H1 (cell line): ENCODE results near the gene IGFBP4. TPM values are rescaled to one million over a fixed set of nuclear protein-coding genes. Genes with fewer than 3 reads are reported as not detected.

Source experiments
- ASH2L ChIP-seq: fragments of 200-600, 300-600 bp; sonication (generic); IDR thresholded peaks from one replicate; pipeline ENCODE4 v1.7.1; 2017; ENCODE audit warnings: low read length
- CHD2 ChIP-seq: IDR thresholded peaks from 2 replicates; pipeline ENCODE4 v1.6.1; 2012; ENCODE audit warnings: low read length, improper control_type of control experiment
- CHD7 ChIP-seq: fragments of 300-600 bp; sonication (generic); IDR thresholded peaks from 2 replicates; pipeline ENCODE4 v1.7.1; 2012; ENCODE audit warnings: low read length, moderate library complexity, mild to moderate bottlenecking, inconsistent platforms; ENCODE audit not compliant: insufficient replicate concordance
- FOSL1 ChIP-seq: IDR thresholded peaks from 2 replicates; pipeline ENCODE4 v1.6.1; 2011; ENCODE audit warnings: mild to moderate bottlenecking, low read depth, low read length, moderate library complexity; ENCODE audit not compliant: insufficient read depth
- GTF2F1 ChIP-seq: IDR thresholded peaks from 2 replicates; pipeline ENCODE4 v1.6.1; 2012; ENCODE audit warnings: low read depth, low read length, improper control_type of control experiment, borderline replicate concordance
- NRF1 ChIP-seq: IDR thresholded peaks from 2 replicates; pipeline ENCODE4 v1.6.1; 2011; ENCODE audit warnings: mild to moderate bottlenecking, low read depth, low read length, improper control_type of control experiment
- RFX5 ChIP-seq: IDR thresholded peaks from 2 replicates; pipeline ENCODE4 v1.6.1; 2011; ENCODE audit warnings: low read depth, low read length, improper control_type of control experiment, borderline replicate concordance
- RNF2 ChIP-seq: fragments of 200-900, 300-1000 bp; sonication (generic); IDR thresholded peaks from 2 replicates; pipeline ENCODE4 v1.7.1; 2016; ENCODE audit warnings: borderline replicate concordance, low read depth, mild to moderate bottlenecking, antibody characterized with exemption, low read length; ENCODE audit not compliant: poor library complexity, severe bottlenecking; ENCODE audit errors: missing control alignments
- SIN3A ChIP-seq, 2 experiments: IDR thresholded peaks in 1 of 2; conservative IDR thresholded peaks in 1 of 2; 2 replicates each; pipeline ENCODE4 v1.6.1; 2011 to 2012; ENCODE audit warnings: low read length in 2 of 2, improper control_type of control experiment in 1 of 2, low read depth in 1 of 2, mild to moderate bottlenecking in 1 of 2
- SRF ChIP-seq: IDR thresholded peaks from 2 replicates; pipeline ENCODE4 v1.6.1; 2011; ENCODE audit warnings: mild to moderate bottlenecking, low read depth, low read length, moderate library complexity
- polyA plus RNA-seq, 7 experiments: library from polyadenylated mRNA; depleted of rRNA in 3 of 7; stranded (reverse) in 5 of 7; unstranded in 2 of 7; fragments of >200 nt in 5 of 7; fragments of 200-250 nt in 2 of 7; gene quantifications; 1 replicate in 5 of 7; 2 replicates in 1 of 7; 4 replicates in 1 of 7; pipeline versions ENCODE4 v1.2.1 to v1.2.3, GENCODE V29; 2011 to 2013; ENCODE audit warnings: missing spikeins in 2 of 7, mixed read lengths in 2 of 7
- total RNA-seq: library from RNA; stranded (reverse); fragmentation: NEBNext Ultra II Directional; extraction: Animal tissue kit (Norgen Biotek cat#: 25700); gene quantifications from 2 replicates; pipeline ENCODE4 v1.2.1, GENCODE V29; 2021

IGFBP4 gene
- total and polyA plus RNA-seq, 2 of the 8 experiments (the other 6 are each of a cell fraction or from before 2014, with no cell fraction given) = 85.5 to 105 TPM

- no peak for TF ChIP-seq CHD7
- TF ChIP-seq CHD2 = no peak
- no peak for TF ChIP-seq FOSL1
- no peak for TF ChIP-seq GTF2F1
- no peak for TF ChIP-seq ASH2L
- no peak for TF ChIP-seq RFX5
- TF ChIP-seq RNF2 = no peak
- no peak for TF ChIP-seq SRF
- no peak for TF ChIP-seq SIN3A (conservative IDR thresholded peaks at IDR 0.05 in 1 of 2, IDR thresholded peaks at IDR 0.05 in 1 of 2; ENCODE audit: low read depth in 1 of 2, low read length in 2 of 2)
- TF ChIP-seq NRF1 = no peak
These were observed 52.9 kb downstream of the IGFBP4 start (continued) for GRCh38 chr17:40496170-40496569.
